Stimulated activated CD4-positive, alpha-beta T cell treated with anti-CD3 and anti-CD28 coated beads, Interleukin-15, amount 100 ng/mL, for 48 hours (primary cell): ENCODE data around the gene CCBE1.

ENCODE experiments used
- DNase-seq, 2 donors: peaks; one replicate each; pipeline ENCODE4 v3.0.0-alpha.2; 2020; ENCODE audit warnings: low read depth in 2 of 2

Gene CCBE1

DNA sequence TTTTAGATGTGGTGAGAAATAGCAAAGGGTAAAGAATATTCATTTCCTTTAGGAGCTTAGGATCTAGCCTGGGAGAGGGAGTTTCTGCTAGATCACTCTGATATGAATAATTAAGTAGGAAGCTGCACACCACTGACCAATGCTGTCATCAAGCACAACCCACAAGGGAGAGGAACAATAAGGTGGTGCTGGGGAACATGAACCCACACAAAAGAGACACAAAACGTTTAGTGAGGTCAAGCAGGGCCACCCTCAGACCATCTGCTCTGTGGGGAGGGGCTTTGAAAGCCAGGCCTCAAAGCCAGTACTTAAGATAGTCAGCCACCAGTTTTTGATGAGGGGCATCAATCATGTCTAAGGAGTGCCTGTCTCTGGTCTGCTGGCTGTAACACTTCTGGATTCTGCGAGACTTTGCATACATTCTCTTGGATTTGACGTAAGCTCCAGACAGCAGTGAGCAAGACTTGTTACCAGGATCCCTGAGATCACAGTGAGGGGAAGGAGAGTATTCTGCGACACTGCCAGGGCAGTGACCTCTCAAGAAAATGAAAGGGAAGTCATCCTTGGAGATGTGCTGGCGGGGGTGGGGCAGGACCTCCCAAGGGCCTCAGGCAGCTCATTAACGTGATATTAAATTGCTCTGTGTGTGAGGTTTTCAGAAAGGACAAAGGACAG, 127.0 kb downstream of the CCBE1 start:
- DNase-seq, result no peak

DNA sequence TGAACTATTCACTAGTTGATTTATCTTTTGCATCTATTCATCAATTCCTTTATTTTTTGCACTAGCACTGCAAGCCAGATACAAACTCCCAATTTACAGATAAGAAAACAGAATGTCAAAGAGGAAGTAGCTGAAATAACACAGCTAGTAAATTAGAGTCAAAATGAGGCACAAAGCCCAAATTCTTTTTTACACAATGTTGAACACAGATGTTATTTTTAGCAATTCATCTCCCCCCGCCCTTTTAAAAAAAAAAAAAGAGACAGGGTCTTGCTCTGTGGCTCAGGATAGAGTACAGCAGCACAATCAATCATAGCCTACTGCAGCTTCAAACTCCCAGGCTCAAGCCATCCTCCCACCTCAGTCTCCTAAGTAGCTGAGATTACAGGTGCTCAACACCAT, 127.8 kb downstream of the CCBE1 start:
- no peak for DNase-seq

DNA sequence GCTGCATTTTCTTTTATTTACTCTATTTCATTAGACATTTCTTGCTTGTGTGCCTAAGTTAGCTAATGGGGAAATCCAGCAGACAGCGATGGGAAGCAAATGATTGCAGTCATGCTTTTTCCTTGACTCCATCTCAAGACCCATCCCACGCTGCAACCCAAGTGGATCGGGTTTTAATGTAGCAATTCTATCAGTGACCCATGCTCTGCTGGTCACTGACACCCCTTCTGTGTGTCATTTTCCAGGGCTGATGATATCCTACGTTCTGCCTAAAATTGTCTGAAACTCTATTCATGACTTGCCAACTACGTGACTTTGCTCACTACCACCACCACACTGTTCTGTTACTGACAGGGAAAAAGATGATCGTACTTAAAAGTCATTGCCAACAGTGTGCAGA, 129.8 kb downstream of the CCBE1 start:
- no peak for DNase-seq

DNA sequence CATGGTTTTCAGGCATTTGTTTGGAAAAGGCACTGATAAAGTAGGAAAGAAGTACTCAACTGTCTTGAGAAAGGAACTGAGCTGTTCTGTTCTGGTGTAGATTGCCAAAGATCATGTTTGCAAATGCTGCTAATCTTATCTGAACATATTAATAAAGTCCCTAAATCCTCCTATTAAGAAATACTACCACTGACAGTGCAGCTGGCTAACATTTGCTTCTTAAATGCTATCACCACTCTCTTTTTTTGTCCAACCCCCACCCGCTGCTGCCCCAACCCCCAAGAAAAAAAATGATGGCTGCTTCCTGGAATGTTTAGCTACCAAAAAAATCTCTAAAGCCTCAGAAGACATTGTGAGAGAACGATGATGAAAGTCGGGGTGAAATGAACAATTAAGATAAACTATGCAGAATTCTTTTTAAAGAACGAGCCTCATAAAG, 130.7 kb downstream of the CCBE1 start:
- no peak for DNase-seq

DNA sequence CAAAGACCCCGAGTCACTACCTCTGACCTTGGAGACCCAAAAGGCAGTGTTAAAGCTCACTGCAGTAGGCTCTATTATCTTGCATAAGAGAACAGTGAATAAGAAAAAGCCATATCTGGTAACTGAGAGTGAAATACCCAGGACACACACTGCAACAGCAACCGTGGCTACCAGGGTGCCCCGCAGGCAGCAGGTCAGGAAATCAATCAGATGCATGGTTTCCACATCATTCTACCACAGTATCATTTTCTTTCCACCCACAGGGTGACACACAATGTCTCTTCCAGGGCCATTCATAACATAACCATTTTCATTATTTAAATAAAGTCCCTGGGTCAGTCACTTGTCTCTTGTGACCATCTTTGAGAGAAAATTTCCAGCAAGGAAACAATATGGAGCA, 131.3 kb downstream of the CCBE1 start:
- no peak for DNase-seq

DNA sequence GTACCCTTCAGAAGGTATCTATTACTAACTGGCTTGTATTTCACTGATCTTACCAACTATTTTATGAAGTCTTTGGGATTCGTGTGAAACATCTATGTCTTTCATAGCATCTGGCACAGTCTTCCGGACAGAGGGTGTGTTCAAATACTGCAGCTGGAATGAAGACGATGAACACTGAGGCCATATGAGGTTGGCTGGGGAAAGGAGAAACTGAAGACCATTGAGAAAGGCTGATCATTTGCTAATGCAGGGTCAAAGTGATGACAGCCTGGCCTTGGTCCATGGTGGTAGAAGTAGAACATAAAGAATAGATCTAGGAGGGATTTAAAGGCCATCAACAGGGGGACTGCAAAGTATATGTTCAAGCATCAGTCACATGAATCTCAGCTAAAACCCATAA, 132.7 kb downstream of the CCBE1 start:
- DNase-seq, result no peak

DNA sequence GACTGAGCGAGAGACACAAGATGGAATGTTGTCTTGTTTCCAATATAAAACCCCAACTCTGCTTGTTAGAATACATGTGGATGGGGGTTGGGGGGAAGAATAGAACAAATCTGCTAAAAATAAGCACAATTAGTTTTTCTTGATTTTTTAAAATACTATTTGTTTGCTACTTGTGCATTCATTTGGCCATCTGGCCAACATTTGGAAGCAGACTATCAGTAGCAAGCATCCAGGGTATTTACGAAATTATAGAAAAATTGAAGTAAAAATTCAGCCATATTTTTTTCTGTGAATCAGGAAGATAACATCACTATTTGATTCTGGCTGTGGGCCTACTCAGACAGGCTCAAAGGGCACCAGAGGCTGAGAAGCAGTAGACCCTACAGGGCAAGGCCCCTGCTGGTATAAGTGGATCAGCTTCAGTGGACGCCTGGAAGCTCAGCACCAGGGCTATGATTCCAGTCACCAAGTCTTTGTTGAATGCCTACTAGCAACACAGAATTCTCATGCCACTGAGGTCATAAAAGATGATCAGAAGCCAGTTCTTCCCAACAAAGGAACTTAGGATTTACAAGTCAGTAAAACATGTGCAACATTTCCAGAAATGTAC, 133.9 kb downstream of the CCBE1 start:
- DNase-seq, result no peak

DNA sequence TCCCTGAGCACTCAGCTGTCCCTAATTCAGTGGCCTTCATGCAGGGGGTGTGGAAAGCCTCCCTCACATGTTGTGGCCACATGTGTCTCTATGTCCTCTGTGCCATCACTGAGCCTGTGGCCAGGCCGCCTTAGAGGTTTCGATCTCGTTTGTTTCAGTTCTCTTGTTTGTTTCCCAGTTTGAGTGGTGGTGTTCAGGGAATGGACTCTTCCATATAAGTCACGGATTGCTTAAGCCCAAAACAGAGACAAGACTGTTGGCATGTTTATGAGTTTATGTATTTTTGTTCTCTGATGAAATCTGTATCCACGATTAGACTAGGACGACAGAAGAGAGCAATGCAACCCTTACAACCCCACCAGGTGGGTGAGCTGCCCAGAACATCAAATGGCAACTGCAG, 134.5 kb downstream of the CCBE1 start:
- no peak for DNase-seq

DNA sequence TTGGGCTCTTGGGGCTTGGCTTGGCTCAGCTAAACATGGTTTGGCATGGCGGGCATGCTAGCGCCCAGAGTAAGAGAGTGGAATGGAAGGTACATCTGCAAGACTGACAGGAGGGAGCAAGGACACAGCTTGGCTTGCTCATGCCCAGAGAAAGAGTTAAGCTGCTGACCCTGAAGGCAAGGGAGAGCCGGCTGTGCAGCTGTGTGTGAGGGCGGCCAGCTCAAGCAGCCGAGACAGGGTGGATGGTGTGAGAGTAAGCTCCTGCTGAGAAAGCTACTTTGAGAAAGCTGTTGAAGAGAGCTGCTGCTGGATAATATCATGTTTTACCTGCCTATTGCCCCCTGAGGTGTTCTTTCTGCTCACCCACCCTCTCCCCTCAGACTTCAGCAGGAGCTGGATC, 135.6 kb downstream of the CCBE1 start:
- no peak for DNase-seq

DNA sequence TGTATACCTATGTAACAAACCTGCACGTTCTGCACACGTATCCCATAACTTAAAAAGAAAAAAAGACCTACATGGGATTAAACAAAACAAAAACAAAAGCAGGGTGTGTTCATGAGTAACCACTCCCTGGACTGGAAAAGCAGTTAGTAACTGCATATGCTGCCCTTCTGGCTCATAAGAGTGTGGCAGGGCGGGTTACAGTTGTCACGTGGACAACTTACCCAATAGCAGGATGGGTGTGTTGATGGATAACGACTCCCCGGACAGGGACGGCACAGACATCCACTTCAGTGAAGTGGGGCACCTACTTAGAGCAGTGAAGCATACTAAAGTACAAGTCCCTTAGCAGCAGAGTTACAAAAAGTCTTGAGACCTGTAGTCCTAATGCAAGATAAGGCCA, 136.7 kb downstream of the CCBE1 start:
- DNase-seq, result no peak

DNA sequence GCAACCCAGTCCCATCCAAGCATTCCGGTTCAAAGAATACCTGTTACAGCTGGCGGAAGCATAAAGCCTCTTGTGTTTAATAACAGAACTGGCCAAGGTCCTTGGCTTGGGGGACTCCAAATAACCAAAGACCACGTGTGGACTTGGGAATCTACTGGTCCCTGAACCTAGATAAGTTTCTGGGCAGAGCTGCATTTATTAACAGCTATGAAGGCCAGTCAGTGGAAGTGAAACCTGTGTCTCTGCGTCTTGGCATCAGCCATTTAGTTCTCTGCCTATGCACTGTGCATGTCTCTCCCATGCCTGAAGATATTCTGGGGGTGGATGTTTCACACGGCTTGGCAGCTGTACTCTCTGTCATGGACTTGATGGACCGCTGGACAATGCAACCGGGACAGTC, 137.7 kb downstream of the CCBE1 start:
- DNase-seq, result no peak

DNA sequence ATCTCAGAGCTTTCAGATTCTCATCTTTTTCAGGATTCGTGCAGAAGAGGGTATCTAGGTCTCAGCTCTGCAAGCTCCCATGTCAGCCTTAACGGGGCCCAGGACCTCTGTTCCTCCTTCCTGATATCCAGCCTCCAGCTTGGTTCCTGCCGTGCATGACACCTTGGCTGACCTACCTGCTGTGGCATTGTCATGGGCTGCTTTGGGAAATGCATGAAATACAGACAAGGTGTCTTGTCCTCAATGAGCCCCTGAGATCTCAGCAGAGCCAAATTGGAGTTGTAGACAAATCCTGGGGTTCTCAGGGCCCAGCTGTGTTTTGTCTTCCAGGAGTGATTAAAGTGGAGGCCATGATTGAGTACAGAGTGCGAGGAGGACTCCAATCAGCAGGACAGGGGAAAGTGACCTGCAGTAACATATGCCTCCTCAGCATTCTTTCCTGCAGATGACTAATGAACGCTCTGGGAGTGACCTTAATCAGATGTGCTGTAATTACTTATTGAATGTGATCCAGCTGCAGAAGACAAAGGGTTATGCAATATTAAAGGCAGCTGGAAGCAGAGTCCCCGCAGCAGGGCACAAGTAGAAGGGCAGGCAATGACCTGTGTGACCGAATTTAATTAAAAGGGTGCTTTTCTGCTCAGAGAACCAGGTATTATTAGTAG, 141.1 kb downstream of the CCBE1 start:
- DNase-seq, result no peak

DNA sequence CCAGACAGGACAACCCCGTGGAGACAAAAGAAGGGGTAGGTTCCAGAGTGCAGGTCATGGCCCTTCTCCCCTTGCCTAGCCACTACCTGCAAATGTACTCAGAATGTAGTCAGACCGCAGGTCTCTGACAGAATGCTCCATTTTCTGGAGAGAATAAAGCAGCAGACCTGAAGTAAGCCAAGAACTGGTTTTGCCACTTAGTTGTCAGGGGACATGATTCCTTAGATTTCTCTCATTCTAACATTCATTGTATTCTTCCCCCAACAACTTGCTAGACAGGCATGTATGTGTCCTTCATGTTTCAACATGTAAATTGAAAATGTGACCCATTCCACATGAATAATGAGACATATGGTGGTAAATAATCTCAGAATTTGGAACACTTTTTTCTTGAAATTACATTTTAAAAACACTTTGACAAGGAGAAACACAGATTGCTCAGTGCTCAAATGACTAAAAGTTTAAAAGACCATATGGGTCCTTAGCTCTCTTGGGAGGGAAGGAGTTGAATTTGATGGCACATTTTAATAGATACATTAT, 142.4 kb downstream of the CCBE1 start:
- no peak for DNase-seq

DNA sequence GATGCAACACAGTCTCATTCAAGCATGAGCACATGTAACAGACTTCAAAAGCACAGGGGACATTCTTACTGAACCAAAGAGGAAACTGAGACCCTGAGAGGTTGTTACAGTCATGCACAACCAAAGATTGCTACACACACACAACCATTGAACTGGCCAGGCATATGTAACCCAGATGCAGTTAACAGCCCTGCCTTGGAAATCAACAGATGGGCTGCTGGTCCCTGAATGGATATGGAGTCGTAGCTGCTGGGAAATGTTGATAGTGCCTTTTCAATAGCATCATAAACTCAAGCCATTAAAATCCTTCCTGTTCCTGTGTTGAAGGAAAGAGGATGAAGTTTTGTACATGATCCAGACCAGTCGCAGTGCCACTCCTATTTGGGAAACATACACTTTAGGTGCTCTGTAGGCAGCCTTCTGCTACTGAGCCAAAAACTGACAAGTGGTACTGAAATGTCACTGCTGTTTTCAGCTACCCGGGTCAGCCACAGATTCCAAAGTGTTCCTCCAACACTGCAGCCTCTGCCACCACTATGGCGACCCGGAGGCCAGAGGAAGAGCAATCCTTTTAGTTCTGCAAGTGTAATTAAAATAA, 143.9 kb downstream of the CCBE1 start:
- no peak for DNase-seq

DNA sequence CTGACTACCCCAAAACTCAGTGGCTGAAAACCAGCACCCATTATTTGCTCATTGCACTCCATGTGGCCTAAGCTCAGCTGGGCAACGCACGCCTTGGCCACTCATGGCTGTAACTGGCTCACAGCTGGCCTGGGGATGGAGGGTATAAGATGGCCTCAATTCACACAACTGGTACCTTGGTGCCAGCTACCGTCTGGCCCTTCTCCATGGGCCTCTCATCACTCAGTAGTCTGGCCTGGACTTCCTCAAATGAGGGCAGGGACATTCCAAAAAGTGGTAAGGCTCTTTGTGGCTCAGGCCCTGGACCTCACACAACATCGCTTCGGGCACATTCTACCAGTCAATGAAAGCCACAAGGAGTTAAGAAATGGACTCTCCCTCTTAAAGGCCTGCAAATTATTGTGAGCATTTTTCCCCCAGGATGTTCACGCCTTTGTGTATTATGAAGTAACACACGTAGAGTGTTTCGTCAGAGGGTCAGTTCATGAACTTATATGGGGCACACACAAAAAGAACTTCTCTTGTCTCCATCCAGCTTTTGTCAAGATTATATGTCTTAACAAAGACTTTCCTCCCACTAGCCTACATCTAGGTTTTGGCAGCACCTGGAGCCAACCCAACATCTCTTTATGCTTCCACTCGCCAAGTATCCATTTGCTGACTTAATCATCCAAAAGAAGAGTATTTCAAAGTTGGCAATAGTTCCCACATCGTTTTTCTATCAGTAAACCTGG, 145.2 kb downstream of the CCBE1 start:
- no peak for DNase-seq

DNA sequence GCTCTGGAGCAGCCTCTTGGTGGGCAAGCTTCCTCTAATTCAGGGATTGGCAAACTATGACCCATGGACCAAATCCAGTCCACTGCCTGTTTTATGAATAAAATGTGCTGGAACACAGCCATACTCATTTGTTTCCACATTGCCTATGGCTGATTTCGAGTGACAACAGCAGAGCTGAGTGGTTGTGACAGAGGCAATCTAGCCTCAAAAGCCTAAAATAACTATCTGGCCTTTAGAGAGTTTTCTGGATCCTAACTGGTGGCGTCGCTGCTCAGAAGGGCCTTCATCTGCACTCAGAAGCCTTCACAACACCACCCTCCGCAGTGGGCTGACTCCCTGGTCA, 147.1 kb downstream of the CCBE1 start:
- no peak for DNase-seq

DNA sequence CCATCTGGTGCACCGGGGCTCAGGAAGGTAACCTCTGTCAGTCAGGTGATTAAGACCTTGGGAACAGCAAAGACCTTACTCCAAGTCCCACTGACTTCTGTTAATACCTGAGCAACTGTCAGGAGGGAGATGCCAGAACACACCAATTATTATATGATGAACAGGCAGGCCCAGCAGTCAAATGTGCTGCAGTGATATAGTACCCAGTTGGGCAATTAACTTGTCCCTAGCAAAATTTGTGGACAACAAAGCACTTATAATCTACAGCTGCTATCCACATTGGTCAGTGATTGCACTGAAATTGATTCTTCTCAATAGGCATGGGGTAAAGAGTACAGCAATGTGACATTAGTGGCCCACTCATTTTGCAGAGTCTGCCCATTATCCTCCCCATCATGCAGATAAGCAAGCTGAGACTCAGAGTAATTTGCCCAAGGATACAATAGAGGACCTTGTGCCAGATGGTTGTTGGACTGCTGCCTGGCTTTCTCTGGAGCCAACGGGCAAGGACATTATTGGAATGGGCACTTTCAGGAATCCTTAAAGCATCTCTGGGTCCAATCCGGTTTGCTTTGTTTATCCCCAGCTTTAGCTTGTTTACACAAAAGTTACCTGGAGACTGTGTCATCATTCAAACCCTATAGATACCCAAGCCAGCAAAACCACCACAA, 147.6 kb downstream of the CCBE1 start:
- no peak for DNase-seq

DNA sequence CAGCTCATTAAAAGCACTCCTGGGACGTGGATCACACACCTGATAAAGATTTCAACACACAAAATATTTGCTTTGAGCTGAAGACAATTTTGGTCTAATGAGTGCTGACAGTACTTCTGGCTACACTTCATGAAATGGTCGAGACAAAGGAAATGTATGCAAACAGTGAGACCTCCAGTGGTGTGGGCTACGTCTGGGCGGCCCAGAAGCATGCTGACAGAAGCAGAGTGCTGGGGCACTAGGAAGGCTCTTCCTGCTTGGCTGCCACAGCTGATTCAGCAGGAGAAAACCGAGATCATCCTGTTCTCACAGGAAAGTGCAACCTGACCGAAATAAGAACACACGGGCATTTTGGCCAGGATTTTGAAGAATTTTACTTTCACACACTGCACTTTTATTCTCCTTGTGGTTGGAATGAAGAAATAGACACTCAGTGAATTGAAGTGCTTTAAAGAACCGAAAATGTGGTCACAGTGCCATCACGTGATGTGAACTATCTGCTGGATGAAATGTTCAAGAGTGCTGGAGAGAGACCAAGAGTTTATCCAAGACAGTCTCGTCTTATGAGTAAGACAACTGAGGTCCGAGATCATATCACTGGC, 149.5 kb downstream of the CCBE1 start:
- DNase-seq, result no peak

DNA sequence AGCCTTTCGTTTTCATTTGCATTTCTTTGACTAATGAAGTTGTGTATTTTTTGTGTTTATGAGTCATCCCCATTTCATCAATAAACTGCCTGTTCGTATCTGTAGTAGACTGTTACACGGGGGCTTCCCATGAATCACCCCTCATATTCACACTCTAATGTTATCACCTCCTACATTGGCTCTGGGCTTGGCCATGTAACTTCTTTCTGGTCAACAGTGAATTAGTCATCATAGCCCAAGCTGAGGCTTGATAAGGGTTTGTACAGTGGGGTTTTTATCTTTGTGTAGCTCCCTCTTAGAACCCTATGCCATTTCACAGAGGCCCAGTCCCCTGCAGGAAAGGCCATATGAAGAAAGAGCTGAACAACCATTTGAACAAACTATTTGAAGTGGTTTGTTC, 151.0 kb downstream of the CCBE1 start:
- no peak for DNase-seq

DNA sequence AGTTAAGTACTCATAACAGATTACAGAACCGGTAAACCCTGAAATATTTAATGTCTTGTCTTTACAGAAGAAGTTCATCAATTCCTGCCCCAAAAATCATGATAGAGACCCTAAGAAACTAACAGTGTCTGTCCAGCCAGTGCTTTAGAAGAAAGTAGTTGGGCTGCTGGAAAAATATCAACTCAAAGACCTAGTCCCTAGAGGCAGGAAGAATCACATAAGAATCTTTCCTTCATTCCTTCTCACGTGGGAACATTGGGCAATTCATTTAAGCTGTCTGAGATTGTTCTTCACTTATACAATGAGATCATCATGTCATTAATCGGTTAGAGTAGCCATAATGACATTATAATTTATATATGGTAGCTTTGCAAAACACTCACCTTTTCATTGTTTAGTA, 156.4 kb downstream of the CCBE1 start:
- DNase-seq, result no peak

DNA sequence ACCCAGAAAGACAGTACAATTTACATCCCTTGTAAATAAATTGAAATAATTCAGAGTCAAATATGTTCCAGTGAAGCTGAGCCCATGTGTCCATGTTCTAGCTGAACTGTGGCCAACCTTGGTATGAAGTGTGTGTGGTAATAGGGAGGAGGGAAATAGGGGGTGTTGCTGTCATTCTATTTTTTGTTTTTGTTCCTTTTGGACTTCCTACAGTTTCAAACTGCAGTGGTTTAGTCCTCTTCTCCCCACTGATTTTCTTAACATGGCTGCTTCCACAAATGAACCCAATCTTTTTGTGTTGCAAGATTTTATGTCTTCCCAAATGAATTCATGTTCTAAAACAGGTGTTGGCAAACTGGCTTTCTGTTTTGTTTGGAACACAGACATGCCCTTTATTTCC, 156.9 kb downstream of the CCBE1 start:
- no peak for DNase-seq
